T-helper 2 cell treated with Interferon-gamma antibody and Interleukin-4, amounts not matched to agents 100 ng/mL and 5 ng/mL, for 36 hours (primary cell): ENCODE results near the gene TMIGD3. TPM values are rescaled to one million over a fixed set of nuclear protein-coding genes. Genes with fewer than 3 reads are reported as not detected.

Source experiments
- intact Hi-C: fragments of 100-400 bp; cut with micrococcal nuclease; formaldehyde crosslinking; loops from one replicate; pipeline ENCODE4 v1.15.1; 2023
- total RNA-seq: library from RNA; stranded (reverse); gene quantifications from 2 replicates; pipeline ENCODE4 v1.2.3, GENCODE V29; 2022

TMIGD3 gene
- total RNA-seq, 1 donor from 2014 or later, result not detected

- intact Hi-C loops, result loop anchor here (2.0 to 10.0 kb wide), 2 partner anchors 115 to 237 kb away; no protein-coding TSS in a partner anchor
Measured at GRCh38 chr1:111509997-111510375, 6.6 kb upstream of the TMIGD3 start.

- intact Hi-C loops, result loop anchor here (1.0 to 2.0 kb wide), 7 partner anchors 9 to 248 kb away; partner anchors contain the start of genes ATP5PB, DDX20 and WDR77
Measured at GRCh38 chr1:111507411-111508201, 4.2 kb upstream of the TMIGD3 start.

GRCh38 chr1:111506561-111506960 is 3.1 kb upstream of the TMIGD3 start:
- intact Hi-C loops, result loop anchor here (2.0 kb wide), 1 partner anchor 58 kb away; the partner anchor contains the start of genes ATP5PB and WDR77

GRCh38 chr1:111505641-111506119 is 2.2 kb upstream of the TMIGD3 start:
- intact Hi-C loops, result loop anchor here (2.0 kb wide), 1 partner anchor 57 kb away; the partner anchor contains the start of genes ATP5PB and WDR77

GRCh38 chr1:111504097-111504496 is 664 bp upstream of the TMIGD3 start:
- intact Hi-C loops, result no loop called here

- intact Hi-C loops, result no loop called here
Measured at GRCh38 chr1:111501645-111502044, 1.8 kb downstream of the TMIGD3 start.

- intact Hi-C loops, result no loop called here
Measured at GRCh38 chr1:111499026-111499785, 4.2 kb downstream of the TMIGD3 start.

GRCh38 chr1:111497592-111497991 is 5.8 kb downstream of the TMIGD3 start:
- intact Hi-C loops, result no loop called here

- intact Hi-C loops, result no loop called here
Measured at GRCh38 chr1:111496398-111496797, 7.0 kb downstream of the TMIGD3 start.

- intact Hi-C loops, result no loop called here
Measured at GRCh38 chr1:111491070-111491469, 12.4 kb downstream of the TMIGD3 start.

GRCh38 chr1:111490220-111490619 is 13.2 kb downstream of the TMIGD3 start:
- intact Hi-C loops, result no loop called here

- intact Hi-C loops, result no loop called here
Measured at GRCh38 chr1:111489604-111490003, 13.8 kb downstream of the TMIGD3 start.

GRCh38 chr1:111488669-111489068 is 14.8 kb downstream of the TMIGD3 start:
- intact Hi-C loops, result no loop called here

- intact Hi-C loops, result no loop called here
Measured at GRCh38 chr1:111487133-111487532, 16.3 kb downstream of the TMIGD3 start.

- intact Hi-C loops, result no loop called here
Measured at GRCh38 chr1:111486431-111486830, 17.0 kb downstream of the TMIGD3 start.

GRCh38 chr1:111484391-111485026 is 18.9 kb downstream of the TMIGD3 start:
- intact Hi-C loops, result no loop called here

- intact Hi-C loops, result no loop called here
Measured at GRCh38 chr1:111483876-111484275, 19.6 kb downstream of the TMIGD3 start.

- intact Hi-C loops, result no loop called here
Measured at GRCh38 chr1:111483166-111483565, 20.3 kb downstream of the TMIGD3 start.

GRCh38 chr1:111481387-111482221 is 21.8 kb downstream of the TMIGD3 start:
- intact Hi-C loops, result loop anchor here (1.0 kb wide), 1 partner anchor 175 kb away; no protein-coding TSS in a partner anchor

- intact Hi-C loops, result loop anchor here (1.0 kb wide), 1 partner anchor 176 kb away; no protein-coding TSS in a partner anchor
Measured at GRCh38 chr1:111480674-111481073, 22.8 kb downstream of the TMIGD3 start.
